Osteoblast (primary cell): ENCODE data around the gene NNMT. TPM values are rescaled to one million over a fixed set of nuclear protein-coding genes. Genes with fewer than 3 reads are reported as not detected.

ENCODE experiments used
- DNase-seq: peaks from one replicate; pipeline ENCODE4 v3.0.0; 2011; ENCODE audit warnings: low spot score, mixed read lengths; ENCODE audit not compliant: insufficient read length; ENCODE audit errors: missing footprints
- H2AFZ ChIP-seq: 2 replicates; pipeline ENCODE4 v1.6.0; 2011; ENCODE audit warnings: mild to moderate bottlenecking, low read length
- H3K27ac ChIP-seq: 2 replicates; pipeline ENCODE4 v1.5.1; 2011; ENCODE audit warnings: mild to moderate bottlenecking, low read depth, low read length, moderate library complexity
- H3K27me3 ChIP-seq: 2 replicates; pipeline ENCODE4 v1.6.0; 2012; ENCODE audit warnings: mild to moderate bottlenecking, control low read depth, inconsistent platforms, low read length, moderate library complexity; ENCODE audit not compliant: insufficient read depth
- H3K36me3 ChIP-seq: 2 replicates; pipeline ENCODE4 v1.5.1; 2011; ENCODE audit warnings: mild to moderate bottlenecking, low read length, control low read depth, moderate library complexity; ENCODE audit not compliant: insufficient read depth
- H3K4me1 ChIP-seq: 2 replicates; pipeline ENCODE4 v1.5.1; 2011; ENCODE audit warnings: mild to moderate bottlenecking, low read length, control low read depth, moderate library complexity; ENCODE audit not compliant: insufficient read depth
- H3K4me2 ChIP-seq: 2 replicates; pipeline ENCODE4 v1.6.0; 2011; ENCODE audit warnings: mild to moderate bottlenecking, low read length; ENCODE audit not compliant: insufficient read depth
- H3K4me3 ChIP-seq: fragments of 200-600 bp; sonication (generic); 3 replicates; pipeline ENCODE4 v1.5.1; 2012; ENCODE audit warnings: mild to moderate bottlenecking, low read length, inconsistent platforms; ENCODE audit not compliant: insufficient read depth
- H3K79me2 ChIP-seq: 2 replicates; pipeline ENCODE4 v1.6.0; 2012; ENCODE audit warnings: mild to moderate bottlenecking, low read length, control low read depth, inconsistent platforms; ENCODE audit not compliant: insufficient read depth
- H3K9me3 ChIP-seq: 2 replicates; pipeline ENCODE4 v1.5.1; 2011; ENCODE audit warnings: low read depth, low read length, control low read depth
- H4K20me1 ChIP-seq: 2 replicates; pipeline ENCODE4 v1.6.0; 2012; ENCODE audit warnings: mild to moderate bottlenecking, low read length, control low read depth; ENCODE audit not compliant: insufficient read depth
- total RNA-seq: library from RNA; depleted of rRNA; stranded (reverse); fragments of >200 nt; gene quantifications from 2 replicates; pipeline ENCODE4 v1.2.3, GENCODE V29; 2012
- TF ChIP-seq, protein P1 (sequence below): IDR thresholded peaks from 2 replicates; pipeline ENCODE4 v1.5.1; 2011; ENCODE audit warnings: mild to moderate bottlenecking, low read depth, low read length, moderate library complexity; ENCODE audit errors: extremely low read depth

The NNMT gene
- total RNA-seq, 1 donor = 1,196 TPM

DNA sequence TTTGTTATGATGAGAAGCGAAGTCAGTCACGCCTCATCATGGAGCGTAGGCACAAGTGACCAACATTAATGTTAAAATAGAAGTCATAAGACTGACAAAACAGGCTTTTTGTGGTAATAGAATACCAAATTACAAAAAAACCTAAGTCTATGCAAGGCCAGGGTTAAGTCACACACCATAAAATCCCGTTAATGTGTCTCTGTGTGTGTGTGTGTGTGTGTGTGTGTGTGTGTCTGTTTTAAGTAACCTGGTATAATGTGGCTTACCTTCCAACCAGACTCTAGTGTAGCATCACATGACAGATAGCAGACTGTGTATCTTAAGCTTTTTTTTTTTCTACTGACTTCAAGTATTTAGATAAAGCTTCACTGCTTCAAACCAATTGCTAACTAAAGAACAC lies 66.1 kb downstream of the NNMT start:
- no peak overlapping the region for H2AFZ ChIP-seq
- peaks cover 30% of the 10 kb centered on the region for H3K4me1 ChIP-seq
- no peak overlapping the region for H3K4me3 ChIP-seq
- H3K4me2 ChIP-seq = no peak overlapping the region
- no peak for DNase-seq
- no peaks in the 10 kb centered on the region for H3K9me3 ChIP-seq
- no peaks in the 10 kb centered on the region for H4K20me1 ChIP-seq
- H3K79me2 ChIP-seq = no peaks in the 10 kb centered on the region
- H3K27me3 ChIP-seq = no peaks in the 10 kb centered on the region
- no peak overlapping the region for H3K27ac ChIP-seq
- TF ChIP-seq, protein P1, sequence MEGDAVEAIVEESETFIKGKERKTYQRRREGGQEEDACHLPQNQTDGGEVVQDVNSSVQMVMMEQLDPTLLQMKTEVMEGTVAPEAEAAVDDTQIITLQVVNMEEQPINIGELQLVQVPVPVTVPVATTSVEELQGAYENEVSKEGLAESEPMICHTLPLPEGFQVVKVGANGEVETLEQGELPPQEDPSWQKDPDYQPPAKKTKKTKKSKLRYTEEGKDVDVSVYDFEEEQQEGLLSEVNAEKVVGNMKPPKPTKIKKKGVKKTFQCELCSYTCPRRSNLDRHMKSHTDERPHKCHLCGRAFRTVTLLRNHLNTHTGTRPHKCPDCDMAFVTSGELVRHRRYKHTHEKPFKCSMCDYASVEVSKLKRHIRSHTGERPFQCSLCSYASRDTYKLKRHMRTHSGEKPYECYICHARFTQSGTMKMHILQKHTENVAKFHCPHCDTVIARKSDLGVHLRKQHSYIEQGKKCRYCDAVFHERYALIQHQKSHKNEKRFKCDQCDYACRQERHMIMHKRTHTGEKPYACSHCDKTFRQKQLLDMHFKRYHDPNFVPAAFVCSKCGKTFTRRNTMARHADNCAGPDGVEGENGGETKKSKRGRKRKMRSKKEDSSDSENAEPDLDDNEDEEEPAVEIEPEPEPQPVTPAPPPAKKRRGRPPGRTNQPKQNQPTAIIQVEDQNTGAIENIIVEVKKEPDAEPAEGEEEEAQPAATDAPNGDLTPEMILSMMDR = no peak
- no peaks in the 10 kb centered on the region for H3K36me3 ChIP-seq

DNA sequence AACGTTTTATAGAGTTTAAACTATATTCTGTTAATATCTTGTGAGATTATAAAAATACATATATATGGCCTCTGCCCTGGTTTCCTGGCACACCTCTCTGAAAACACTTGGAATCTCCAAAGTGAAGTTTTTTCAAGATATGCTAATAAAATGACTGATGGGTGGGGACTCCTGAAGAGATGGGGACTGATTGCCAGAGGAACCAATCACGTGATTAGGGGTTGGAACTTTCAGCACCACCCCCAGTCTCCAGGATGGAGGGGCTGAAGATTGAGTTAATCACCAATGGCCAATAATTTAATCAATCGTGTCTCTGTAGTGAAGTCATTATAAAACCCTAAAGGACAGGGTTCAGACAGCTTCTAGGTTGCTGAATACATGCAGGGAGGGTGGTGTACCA lies 66.8 kb downstream of the NNMT start:
- Histone ChIP-seq H3K9me3 (no peaks in the 10 kb centered on the region), H4K20me1 (no peaks in the 10 kb centered on the region), H3K4me1 (peaks cover 34% of the 10 kb centered on the region), H3K27me3 (no peaks in the 10 kb centered on the region), H3K36me3 (no peaks in the 10 kb centered on the region), H3K27ac (no peak overlapping the region), H3K4me2 (no peak overlapping the region), H2AFZ (no peak overlapping the region), H3K79me2 (no peaks in the 10 kb centered on the region), H3K4me3 (no peak overlapping the region)
- no peak for DNase-seq
- TF ChIP-seq, protein P1 = no peak

Other genes starting within 250 kb of the NNMT start
- gene ZBTB16, start 236.7 kb upstream of the NNMT start, total RNA-seq = under 0.01 TPM in 1 of 2 replicates, not detected in the other
- 3.3 and 4.7 TPM in 2 replicates for gene C11orf71, start 104.1 kb downstream of the NNMT start, total RNA-seq
- 37.7 and 38.0 TPM in 2 replicates for gene RBM7, start 104.3 kb downstream of the NNMT start, total RNA-seq
- gene REXO2, start 143.1 kb downstream of the NNMT start, total RNA-seq = 177 and 203 TPM in 2 replicates